ENCODE measurements around the gene ANKRD22. TPM values are rescaled to one million over a fixed set of nuclear protein-coding genes. Genes with fewer than 3 reads are reported as not detected.

ANKRD22 gene
- polyA plus RNA-seq, 2 of the 4 experiments (the other 2 are of a cell fraction): 0.53 to 0.59 TPM

DNA sequence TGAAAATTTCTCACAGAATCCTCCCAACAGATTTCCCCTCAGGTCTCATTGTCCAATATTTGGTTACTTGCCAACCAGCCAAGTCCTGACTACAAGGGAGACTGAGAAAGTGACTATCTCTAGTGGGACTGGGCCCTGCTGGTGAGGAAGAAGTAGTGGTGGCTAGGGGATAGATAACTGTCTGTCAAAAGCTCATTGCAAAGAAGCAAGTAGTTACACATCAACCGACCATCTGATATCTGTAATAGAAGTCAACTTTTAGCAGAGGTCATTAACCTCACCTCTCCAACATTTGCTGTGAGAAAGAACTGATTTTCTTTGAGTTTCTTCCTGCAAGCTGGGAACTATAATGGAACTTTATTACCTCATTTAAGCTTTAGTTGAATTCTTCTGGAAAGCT lies 43.6 kb upstream of the ANKRD22 start:
- peak overlapping the region; percentile 15 to 77; a peak in 4 of 6 replicates for H3K27ac ChIP-seq
- no peaks in the 10 kb centered on the region for H3K9me3 ChIP-seq
- ATAC-seq: peak in 1 of 2 experiments; percentile 23; a peak in 1 of 6 replicates
- no peak for TF ChIP-seq RCOR1 (IDR thresholded peaks at IDR 0.05; ENCODE audit: low read depth, low read length)
- TF ChIP-seq, protein P1, sequence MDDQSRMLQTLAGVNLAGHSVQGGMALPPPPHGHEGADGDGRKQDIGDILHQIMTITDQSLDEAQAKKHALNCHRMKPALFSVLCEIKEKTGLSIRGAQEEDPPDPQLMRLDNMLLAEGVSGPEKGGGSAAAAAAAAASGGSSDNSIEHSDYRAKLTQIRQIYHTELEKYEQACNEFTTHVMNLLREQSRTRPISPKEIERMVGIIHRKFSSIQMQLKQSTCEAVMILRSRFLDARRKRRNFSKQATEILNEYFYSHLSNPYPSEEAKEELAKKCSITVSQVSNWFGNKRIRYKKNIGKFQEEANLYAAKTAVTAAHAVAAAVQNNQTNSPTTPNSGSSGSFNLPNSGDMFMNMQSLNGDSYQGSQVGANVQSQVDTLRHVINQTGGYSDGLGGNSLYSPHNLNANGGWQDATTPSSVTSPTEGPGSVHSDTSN (IDR thresholded peaks at IDR 0.05): no peak
- TF ChIP-seq, protein P2, sequence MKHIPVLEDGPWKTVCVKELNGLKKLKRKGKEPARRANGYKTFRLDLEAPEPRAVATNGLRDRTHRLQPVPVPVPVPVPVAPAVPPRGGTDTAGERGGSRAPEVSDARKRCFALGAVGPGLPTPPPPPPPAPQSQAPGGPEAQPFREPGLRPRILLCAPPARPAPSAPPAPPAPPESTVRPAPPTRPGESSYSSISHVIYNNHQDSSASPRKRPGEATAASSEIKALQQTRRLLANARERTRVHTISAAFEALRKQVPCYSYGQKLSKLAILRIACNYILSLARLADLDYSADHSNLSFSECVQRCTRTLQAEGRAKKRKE (CRISPR knock-in tag; IDR thresholded peaks at IDR 0.05; ENCODE audit: low read depth): no peak
- TF ChIP-seq, protein P3, sequence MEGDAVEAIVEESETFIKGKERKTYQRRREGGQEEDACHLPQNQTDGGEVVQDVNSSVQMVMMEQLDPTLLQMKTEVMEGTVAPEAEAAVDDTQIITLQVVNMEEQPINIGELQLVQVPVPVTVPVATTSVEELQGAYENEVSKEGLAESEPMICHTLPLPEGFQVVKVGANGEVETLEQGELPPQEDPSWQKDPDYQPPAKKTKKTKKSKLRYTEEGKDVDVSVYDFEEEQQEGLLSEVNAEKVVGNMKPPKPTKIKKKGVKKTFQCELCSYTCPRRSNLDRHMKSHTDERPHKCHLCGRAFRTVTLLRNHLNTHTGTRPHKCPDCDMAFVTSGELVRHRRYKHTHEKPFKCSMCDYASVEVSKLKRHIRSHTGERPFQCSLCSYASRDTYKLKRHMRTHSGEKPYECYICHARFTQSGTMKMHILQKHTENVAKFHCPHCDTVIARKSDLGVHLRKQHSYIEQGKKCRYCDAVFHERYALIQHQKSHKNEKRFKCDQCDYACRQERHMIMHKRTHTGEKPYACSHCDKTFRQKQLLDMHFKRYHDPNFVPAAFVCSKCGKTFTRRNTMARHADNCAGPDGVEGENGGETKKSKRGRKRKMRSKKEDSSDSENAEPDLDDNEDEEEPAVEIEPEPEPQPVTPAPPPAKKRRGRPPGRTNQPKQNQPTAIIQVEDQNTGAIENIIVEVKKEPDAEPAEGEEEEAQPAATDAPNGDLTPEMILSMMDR (IDR thresholded peaks at IDR 0.05): no peak
- no peak for TF ChIP-seq KDM1A (IDR thresholded peaks at IDR 0.05; ENCODE audit: low read depth)
- TF ChIP-seq SMC3 (IDR thresholded peaks at IDR 0.05): no peak
- TF ChIP-seq RFX5 (IDR thresholded peaks at IDR 0.05): no peak
- no peak for TF ChIP-seq JUN (IDR thresholded peaks at IDR 0.05)
- no peak for TF ChIP-seq RNF2 (IDR thresholded peaks at IDR 0.05; ENCODE audit: borderline replicate concordance, low read depth)
- TF ChIP-seq CHD2 (IDR thresholded peaks at IDR 0.05; ENCODE audit: low read length, partially characterized antibody): no peak
- TF ChIP-seq HOXB5 (CRISPR knock-in tag; IDR thresholded peaks at IDR 0.05): no peak
- TF ChIP-seq FOXS1 (CRISPR knock-in tag; IDR thresholded peaks at IDR 0.05): no peak
- no peak for FAIRE-seq
- H3K4me2 ChIP-seq: peak overlapping the region; percentile 61; the same call in 2 of the 3 replicates
- CTCF ChIA-PET: interaction anchor here (1.0 to 2.2 kb wide), 6 partner anchors 10 to 59 kb away, joined by 3 to 15 read pairs (median 5); partner anchors contain the start of gene STAMBPL1
- no peak for DNase-seq (ENCODE audit: low read depth in 1 of 2, low spot score in 1 of 2)
- H3K4me1 ChIP-seq: peaks cover 91% of the 10 kb centered on the region
- no peak overlapping the region for H3K4me3 ChIP-seq
- POLR2A ChIA-PET: no interaction called here
- 45% methylated on average over 1 of the region's 1 CpG for WGBS (ENCODE audit: missing lambda C conversion rate)

DNA sequence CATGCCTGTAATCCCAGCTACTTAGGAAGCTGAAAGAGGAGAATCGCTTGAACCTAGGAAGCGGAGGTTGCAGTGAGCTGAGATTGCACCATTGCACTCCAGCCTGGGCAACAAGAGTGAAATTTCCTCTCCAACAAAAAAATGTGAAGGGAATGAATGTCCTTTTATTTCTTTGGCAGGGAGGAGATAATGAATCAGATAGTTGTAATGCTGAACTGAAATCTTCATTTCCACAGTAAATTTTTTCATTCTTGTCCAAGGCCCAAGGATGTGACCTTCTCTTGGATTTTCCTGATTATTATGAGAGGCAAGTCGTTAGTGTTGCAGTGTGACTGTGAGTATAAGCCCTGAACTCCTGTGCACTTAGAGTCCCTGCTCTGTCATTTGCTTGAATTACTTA lies 42.0 kb upstream of the ANKRD22 start:
- no peak overlapping the region for H3K4me2 ChIP-seq
- CTCF ChIA-PET: interaction anchor here (1.4 to 2.8 kb wide), 3 partner anchors 10 to 41 kb away, joined by 3 to 13 read pairs (median 4); no protein-coding TSS in a partner anchor
- DNase-seq (ENCODE audit: low read depth in 1 of 2, low spot score in 1 of 2) (no peak), FAIRE-seq (no peak), ATAC-seq (no peak)
- POLR2A ChIA-PET: interaction anchor here (1.3 kb wide), 1 partner anchor 14 kb away, joined by 3 read pairs; the partner anchor contains the start of gene STAMBPL1
- peaks cover 99% of the 10 kb centered on the region for H3K4me1 ChIP-seq
- no peak overlapping the region for H3K4me3 ChIP-seq
- H3K27ac ChIP-seq: peak overlapping the region in 1 of 2 experiments; percentile 66; a peak in 3 of 6 replicates
- no peaks in the 10 kb centered on the region for H3K9me3 ChIP-seq
- WGBS (ENCODE audit: missing lambda C conversion rate): 87% methylated on average over 3 of the region's 3 CpGs
- TF ChIP-seq CHD4 (IDR thresholded peaks at IDR 0.05; ENCODE audit: borderline replicate concordance) (no peak), FOSL2 (IDR thresholded peaks at IDR 0.05) (no peak), FOSL2 (CRISPR knock-in tag; IDR thresholded peaks at IDR 0.05) (no peak), HOXB5 (CRISPR knock-in tag; IDR thresholded peaks at IDR 0.05) (no peak), EHF (CRISPR knock-in tag; IDR thresholded peaks at IDR 0.05) (no peak), EP300 (IDR thresholded peaks at IDR 0.05) (no peak)
- TF ChIP-seq, protein P4, sequence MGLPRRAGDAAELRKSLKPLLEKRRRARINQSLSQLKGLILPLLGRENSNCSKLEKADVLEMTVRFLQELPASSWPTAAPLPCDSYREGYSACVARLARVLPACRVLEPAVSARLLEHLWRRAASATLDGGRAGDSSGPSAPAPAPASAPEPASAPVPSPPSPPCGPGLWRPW (IDR thresholded peaks at IDR 0.05): no peak
- TF ChIP-seq, protein P5, sequence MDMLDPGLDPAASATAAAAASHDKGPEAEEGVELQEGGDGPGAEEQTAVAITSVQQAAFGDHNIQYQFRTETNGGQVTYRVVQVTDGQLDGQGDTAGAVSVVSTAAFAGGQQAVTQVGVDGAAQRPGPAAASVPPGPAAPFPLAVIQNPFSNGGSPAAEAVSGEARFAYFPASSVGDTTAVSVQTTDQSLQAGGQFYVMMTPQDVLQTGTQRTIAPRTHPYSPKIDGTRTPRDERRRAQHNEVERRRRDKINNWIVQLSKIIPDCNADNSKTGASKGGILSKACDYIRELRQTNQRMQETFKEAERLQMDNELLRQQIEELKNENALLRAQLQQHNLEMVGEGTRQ (IDR thresholded peaks at IDR 0.05): no peak
- TF ChIP-seq, protein P6, sequence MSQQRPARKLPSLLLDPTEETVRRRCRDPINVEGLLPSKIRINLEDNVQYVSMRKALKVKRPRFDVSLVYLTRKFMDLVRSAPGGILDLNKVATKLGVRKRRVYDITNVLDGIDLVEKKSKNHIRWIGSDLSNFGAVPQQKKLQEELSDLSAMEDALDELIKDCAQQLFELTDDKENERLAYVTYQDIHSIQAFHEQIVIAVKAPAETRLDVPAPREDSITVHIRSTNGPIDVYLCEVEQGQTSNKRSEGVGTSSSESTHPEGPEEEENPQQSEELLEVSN (IDR thresholded peaks at IDR 0.05; ENCODE audit: borderline replicate concordance, low read depth): no peak

Measured in A549 (cell line).